HAP-1 (cell line): ENCODE measurements around the gene TRAIP.
"Not testable (repeated sequence)": the region's sequence is repeated elsewhere in the genome, so short reads cannot be mapped to it uniquely, and the experiment has no call there.

ENCODE experiments used
- DNase-seq, 2 experiments: peaks; one replicate each; pipeline ENCODE4 v3.0.0-alpha.2; 2016 to 2020; ENCODE audit warnings: low spot score in 2 of 2
- H3K27me3 ChIP-seq: fragments of 250-450 bp; sonication (Bioruptor Pico); 2 replicates; pipeline ENCODE4 v1.5.1; 2020; ENCODE audit warnings: low read depth, mild to moderate bottlenecking, moderate library complexity
- H3K36me3 ChIP-seq: fragments of 250-450 bp; sonication (Bioruptor Pico); replicated peaks from 2 replicates; pipeline ENCODE4 v1.5.1; 2020; ENCODE audit warnings: mild to moderate bottlenecking
- H3K4me1 ChIP-seq: fragments of 250-450 bp; sonication (Bioruptor Pico); 2 replicates; pipeline ENCODE4 v1.5.1; 2020; ENCODE audit warnings: mild to moderate bottlenecking
- H3K4me3 ChIP-seq: fragments of 250-450 bp; sonication (Bioruptor Pico); 2 replicates; pipeline ENCODE4 v1.5.1; 2020; ENCODE audit warnings: mild to moderate bottlenecking, moderate library complexity
- H3K9me3 ChIP-seq: fragments of 250-450 bp; sonication (Bioruptor Pico); 2 replicates; pipeline ENCODE4 v1.5.1; 2020; ENCODE audit warnings: mild to moderate bottlenecking, moderate library complexity
- in situ Hi-C: fragments of 300-500 bp; cut with MboI; formaldehyde crosslinking; loops from 3 replicates; pipeline ENCODE4 v1.14.3; 2020; ENCODE audit warnings: low sequenced_read_pairs, inconsistent platforms, mixed read lengths

Gene TRAIP

GRCh38 chr3:49856181-49857005, at the start of gene TRAIP:
TSS of gene TRAIP (minus strand) at chr3:49856564. CDS start at chr3:49856453, 111 bp downstream.
- peaks cover 10% of the 10 kb centered on the region for H3K4me1 ChIP-seq
- H3K9me3 ChIP-seq, result no peaks in the 10 kb centered on the region
- peak within 1 kb of the TSS; percentile 53 for H3K4me3 ChIP-seq
- H3K36me3 ChIP-seq, result no peaks in the 10 kb centered on the region
- in situ Hi-C loops, result no loop called here
- DNase-seq, result peak; percentile 89 to 97
- H3K27me3 ChIP-seq, result no peaks in the 10 kb centered on the region

GRCh38 chr3:49904448-49904847, 48.1 kb upstream of the TRAIP start:
- H3K4me3 ChIP-seq, H3K9me3 ChIP-seq, DNase-seq, in situ Hi-C loops, H3K27me3 ChIP-seq, H3K36me3 ChIP-seq, H3K4me1 ChIP-seq: not testable (repeated sequence)

GRCh38 chr3:49903451-49904424, 47.4 kb upstream of the TRAIP start, which contains the start of gene MST1R:
TSS of gene MST1R (minus strand) at chr3:49903873. CDS start at chr3:49903609, 264 bp downstream.
- no peak for DNase-seq
- Histone ChIP-seq H3K9me3 (no peaks in the 10 kb centered on the region), H3K27me3 (no peaks in the 10 kb centered on the region), H3K4me1 (no peaks in the 10 kb centered on the region), H3K36me3 (no peaks in the 10 kb centered on the region), H3K4me3 (no peak within 1 kb of the TSS)
- in situ Hi-C loops, result no loop called here

- Histone ChIP-seq H3K36me3 (no peaks in the 10 kb centered on the region), H3K27me3 (no peaks in the 10 kb centered on the region), H3K4me1 (no peaks in the 10 kb centered on the region), H3K4me3 (no peak overlapping the region), H3K9me3 (no peaks in the 10 kb centered on the region)
- in situ Hi-C loops, result no loop called here
- DNase-seq, result no peak
Measured at GRCh38 chr3:49902511-49903345, 46.4 kb upstream of the TRAIP start.

GRCh38 chr3:49901366-49902339, 45.3 kb upstream of the TRAIP start:
- Histone ChIP-seq H3K36me3 (no peaks in the 10 kb centered on the region), H3K27me3 (no peaks in the 10 kb centered on the region), H3K9me3 (no peaks in the 10 kb centered on the region), H3K4me3 (no peak overlapping the region), H3K4me1 (no peaks in the 10 kb centered on the region)
- in situ Hi-C loops, result no loop called here
- DNase-seq, result no peak

- no peaks in the 10 kb centered on the region for H3K27me3 ChIP-seq
- H3K4me3 ChIP-seq, result no peak overlapping the region
- no peak for DNase-seq
- no peaks in the 10 kb centered on the region for H3K4me1 ChIP-seq
- in situ Hi-C loops, result no loop called here
- no peaks in the 10 kb centered on the region for H3K9me3 ChIP-seq
- no peaks in the 10 kb centered on the region for H3K36me3 ChIP-seq
Measured at GRCh38 chr3:49900491-49901153, 44.3 kb upstream of the TRAIP start.

GRCh38 chr3:49899815-49900214, 43.5 kb upstream of the TRAIP start:
- peak; percentile 4 to 52 for DNase-seq
- H3K27me3 ChIP-seq, result no peaks in the 10 kb centered on the region
- no peaks in the 10 kb centered on the region for H3K4me1 ChIP-seq
- H3K9me3 ChIP-seq, result no peaks in the 10 kb centered on the region
- H3K4me3 ChIP-seq, result no peak overlapping the region
- H3K36me3 ChIP-seq, result no peaks in the 10 kb centered on the region
- in situ Hi-C loops, result no loop called here

GRCh38 chr3:49898991-49899390, 42.6 kb upstream of the TRAIP start:
- in situ Hi-C loops, result no loop called here
- H3K4me1 ChIP-seq, result no peaks in the 10 kb centered on the region

GRCh38 chr3:49896345-49896744, 40.0 kb upstream of the TRAIP start:
- no peak for DNase-seq
- no peaks in the 10 kb centered on the region for H3K4me1 ChIP-seq
- H3K9me3 ChIP-seq, result no peaks in the 10 kb centered on the region
- in situ Hi-C loops, result no loop called here
- no peaks in the 10 kb centered on the region for H3K36me3 ChIP-seq
- H3K27me3 ChIP-seq, result no peaks in the 10 kb centered on the region
- no peak overlapping the region for H3K4me3 ChIP-seq

More at GRCh38 chr3:49898991-49899390, 42.6 kb upstream of the TRAIP start:
- Histone ChIP-seq H3K9me3 (no peaks in the 10 kb centered on the region), H3K27me3 (no peaks in the 10 kb centered on the region), H3K36me3 (no peaks in the 10 kb centered on the region), H3K4me3 (no peak overlapping the region)
- no peak for DNase-seq

GRCh38 chr3:49895791-49896190, 39.4 kb upstream of the TRAIP start:
- DNase-seq, result no peak
- in situ Hi-C loops, result no loop called here
- Histone ChIP-seq H3K9me3 (no peaks in the 10 kb centered on the region), H3K4me1 (no peaks in the 10 kb centered on the region), H3K27me3 (no peaks in the 10 kb centered on the region), H3K4me3 (no peak overlapping the region), H3K36me3 (no peaks in the 10 kb centered on the region)

- H3K4me1 ChIP-seq, result no peaks in the 10 kb centered on the region
- H3K27me3 ChIP-seq, result no peaks in the 10 kb centered on the region
- in situ Hi-C loops, result no loop called here
- no peak for DNase-seq
- H3K36me3 ChIP-seq, result no peaks in the 10 kb centered on the region
- no peaks in the 10 kb centered on the region for H3K9me3 ChIP-seq
- H3K4me3 ChIP-seq, result no peak overlapping the region
Measured at GRCh38 chr3:49889296-49889695, 32.9 kb upstream of the TRAIP start.

- DNase-seq, result no peak
- Histone ChIP-seq H3K4me1 (no peaks in the 10 kb centered on the region), H3K4me3 (no peak overlapping the region), H3K27me3 (0 out of 2 replicates have a peak, but pooled peaks cover 3% of the 10 kb centered on the region), H3K9me3 (no peaks in the 10 kb centered on the region), H3K36me3 (no peaks in the 10 kb centered on the region)
- in situ Hi-C loops, result no loop called here
Measured at GRCh38 chr3:49886922-49887265, 30.5 kb upstream of the TRAIP start.
